Large intestine (tissue), 3 donors: ENCODE results near the gene CELSR1. TPM values are rescaled to one million over a fixed set of nuclear protein-coding genes. Genes with fewer than 3 reads are reported as not detected.

ENCODE experiments used
- DNase-seq, 2 donors: peaks; one replicate each; pipeline versions ENCODE4 v3.0.0 to v3.0.0-alpha.2; 2013
- H3K27ac ChIP-seq: one replicate; pipeline ENCODE4 v1.5.1; 2013; ENCODE audit warnings: low read length
- H3K27me3 ChIP-seq: 2 replicates; pipeline ENCODE4 v1.6.1; 2013; ENCODE audit warnings: low read length; ENCODE audit not compliant: control insufficient read depth, insufficient read depth
- H3K36me3 ChIP-seq: 2 replicates; pipeline ENCODE4 v1.6.1; 2013; ENCODE audit warnings: low read length; ENCODE audit not compliant: control insufficient read depth, insufficient read depth
- H3K4me1 ChIP-seq: one replicate; pipeline ENCODE4 v1.6.1; 2013; ENCODE audit warnings: low read length; ENCODE audit not compliant: control insufficient read depth, insufficient read depth
- H3K4me3 ChIP-seq: one replicate; pipeline ENCODE4 v1.5.1; 2013; ENCODE audit warnings: low read length
- H3K9me3 ChIP-seq: one replicate; pipeline ENCODE4 v1.6.1; 2013; ENCODE audit warnings: mild to moderate bottlenecking, low read depth, low read length, moderate library complexity; ENCODE audit not compliant: control insufficient read depth
- WGBS: methylation state at CpG from one replicate; pipeline ENCODE4 v1.1.5; 2013; ENCODE audit warnings: low lambda C conversion rate; ENCODE audit not compliant: insufficient coverage; 5-methylcytosine and 5-hydroxymethylcytosine counted together
- polyA plus RNA-seq: library from polyadenylated mRNA; unstranded; fragments of 120-200 nt; gene quantifications from one replicate; pipeline ENCODE4 v1.2.1, GENCODE V29; 2013

Gene CELSR1
- polyA plus RNA-seq, 1 donor, result 5.9 TPM

DNA sequence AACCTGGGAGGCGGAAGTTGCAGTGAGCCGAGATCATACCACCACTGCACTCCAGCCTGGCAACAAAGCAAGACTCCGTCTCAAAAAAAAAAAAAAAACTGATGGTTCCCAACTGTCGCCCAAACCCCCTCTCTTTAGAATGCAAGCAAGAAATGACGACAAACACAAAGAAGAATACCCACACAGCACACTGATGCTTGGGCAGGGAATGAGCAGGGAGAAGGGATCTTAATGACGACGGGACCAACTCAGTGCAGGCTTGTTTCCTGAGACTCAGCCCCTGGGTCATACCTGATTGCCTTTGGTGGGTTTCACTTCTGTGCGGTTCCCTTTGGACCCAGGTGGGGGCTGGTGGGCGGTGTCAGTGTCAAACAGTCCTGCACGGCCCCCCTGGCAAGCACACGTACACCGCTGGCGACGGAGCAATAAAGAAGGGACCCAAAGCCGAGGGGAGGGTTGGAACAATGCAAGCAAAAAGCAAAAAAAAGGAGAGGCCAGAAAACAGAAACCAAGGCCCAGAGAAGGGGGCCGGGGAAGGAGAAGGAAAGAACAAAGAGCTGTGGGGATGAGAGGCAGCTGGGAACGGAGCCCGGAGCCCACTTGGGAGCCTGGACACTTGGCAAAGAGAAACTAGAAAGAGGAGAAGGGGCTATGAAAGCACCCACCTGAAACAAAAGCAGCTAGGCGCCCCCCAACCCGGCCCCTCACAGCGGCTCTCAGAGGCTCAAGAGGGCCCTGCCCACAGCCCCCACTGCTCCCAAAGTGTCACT is 99.6 kb downstream of the CELSR1 start:
- DNase-seq, result no peak
- no peaks in the 10 kb centered on the region for H3K27me3 ChIP-seq
- H3K27ac ChIP-seq, result no peak overlapping the region
- WGBS, result 47% methylated on average over 6 of the region's 21 CpGs
- H3K4me3 ChIP-seq, result no peak overlapping the region
- H3K4me1 ChIP-seq, result no peaks in the 10 kb centered on the region
- H3K9me3 ChIP-seq, result no peaks in the 10 kb centered on the region
- no peaks in the 10 kb centered on the region for H3K36me3 ChIP-seq

DNA sequence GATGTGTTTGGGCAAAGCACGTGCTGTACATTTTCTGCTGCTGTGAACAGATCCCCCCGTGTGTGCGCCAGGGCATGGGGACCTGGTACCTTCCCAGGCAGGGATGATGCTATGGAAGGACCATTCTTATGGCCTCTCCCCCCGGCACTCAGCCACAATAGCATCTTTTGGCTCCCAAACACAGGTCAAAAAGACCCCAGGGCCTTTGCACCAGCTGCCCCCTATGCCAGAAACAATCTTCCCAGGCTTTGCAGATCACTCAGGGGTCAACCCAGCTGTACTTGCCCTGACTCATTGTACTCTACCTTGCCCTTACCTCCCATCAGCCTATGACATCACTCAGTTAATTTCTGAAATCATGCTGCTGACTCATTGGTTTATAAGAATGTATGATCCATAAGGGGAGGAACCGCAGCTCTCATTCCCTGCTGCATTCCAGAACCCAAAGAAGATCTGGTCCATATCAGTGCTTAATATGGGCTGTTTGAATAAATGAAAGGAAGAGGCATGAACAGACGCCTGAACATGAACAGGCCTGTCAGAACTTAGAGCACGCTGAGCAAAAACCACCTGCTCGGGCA is 100.7 kb downstream of the CELSR1 start:
- Histone ChIP-seq H3K4me3 (no peak overlapping the region), H3K36me3 (no peaks in the 10 kb centered on the region), H3K27me3 (no peaks in the 10 kb centered on the region), H3K27ac (no peak overlapping the region), H3K9me3 (no peaks in the 10 kb centered on the region), H3K4me1 (peaks cover 8% of the 10 kb centered on the region)
- no CpG with 5 or more reads among the region's 8 CpGs for WGBS
- no peak for DNase-seq

DNA sequence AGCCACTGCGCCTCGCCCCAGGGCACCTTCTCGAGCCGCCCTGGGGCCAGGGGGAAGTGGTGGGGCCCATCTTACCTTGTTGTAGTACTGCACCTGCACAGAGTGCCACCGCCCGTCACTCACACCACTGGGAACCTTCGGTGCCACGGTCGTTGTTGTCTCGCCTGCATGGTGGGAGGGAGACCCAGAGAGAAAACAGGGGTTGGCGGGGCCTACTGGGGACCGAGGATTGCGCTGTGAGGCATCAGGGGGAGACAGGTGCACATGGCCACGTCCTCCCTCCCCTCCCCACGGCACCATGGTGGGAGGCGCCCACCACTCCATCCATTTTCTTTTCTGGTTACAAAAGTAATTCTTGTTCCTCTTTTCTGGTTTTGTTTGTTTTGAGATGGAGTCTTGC is 104.1 kb downstream of the CELSR1 start:
- no CpG with 5 or more reads among the region's 16 CpGs for WGBS
- Histone ChIP-seq H3K27me3 (no peaks in the 10 kb centered on the region), H3K36me3 (no peaks in the 10 kb centered on the region), H3K4me3 (no peak overlapping the region), H3K27ac (no peak overlapping the region), H3K4me1 (peaks cover 27% of the 10 kb centered on the region), H3K9me3 (no peaks in the 10 kb centered on the region)
- DNase-seq, result no peak

DNA sequence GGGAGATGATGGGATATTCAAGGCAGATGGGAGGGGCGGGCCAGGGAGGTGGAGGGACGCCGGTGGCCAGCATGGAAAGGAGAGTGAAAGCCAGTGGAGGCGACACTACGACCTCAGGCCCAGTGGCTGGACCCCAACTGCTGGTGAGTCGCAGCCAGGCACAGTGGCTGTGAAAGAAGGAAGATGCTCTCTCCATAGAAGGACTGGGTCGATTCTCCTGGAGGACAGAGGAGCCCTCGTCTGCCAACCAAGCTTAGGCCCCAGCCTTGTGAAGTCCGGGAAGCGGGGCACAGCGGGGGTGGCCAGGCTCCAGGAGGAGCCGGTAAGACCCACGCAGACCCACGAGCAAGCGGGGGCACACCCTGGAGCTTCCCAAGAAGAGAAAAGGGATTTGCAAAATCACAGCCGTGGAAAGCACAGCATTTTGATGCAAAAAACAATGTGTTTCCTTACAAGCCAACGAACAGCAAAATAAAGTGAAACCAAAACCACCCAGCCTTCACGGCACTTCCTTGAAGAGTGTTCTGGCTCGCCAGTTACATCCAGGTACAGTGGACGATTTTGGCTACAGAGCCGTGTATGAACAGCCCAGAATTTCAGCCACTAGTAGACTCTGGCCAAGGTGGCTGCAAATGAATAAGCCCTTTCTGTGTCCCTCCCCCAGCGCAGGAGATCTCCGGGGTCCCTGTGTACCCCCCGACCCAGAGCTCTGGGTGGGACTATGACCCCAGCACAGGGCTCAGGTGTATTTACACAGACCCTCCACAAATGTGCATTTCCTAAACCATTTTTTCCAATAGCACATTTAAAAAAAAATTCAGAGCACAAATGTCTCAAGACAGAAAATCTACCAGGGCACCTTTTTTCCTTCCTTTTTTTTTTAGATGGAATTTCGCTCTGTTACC is 105.0 kb downstream of the CELSR1 start:
- WGBS, result 90% methylated on average over 2 of the region's 25 CpGs
- Histone ChIP-seq H3K27ac (peak overlapping the region; percentile 81), H3K4me1 (peaks cover 27% of the 10 kb centered on the region), H3K9me3 (no peaks in the 10 kb centered on the region), H3K36me3 (no peaks in the 10 kb centered on the region), H3K4me3 (no peak overlapping the region), H3K27me3 (no peaks in the 10 kb centered on the region)
- peak in 1 of 2 donors; percentile 44 for DNase-seq

DNA sequence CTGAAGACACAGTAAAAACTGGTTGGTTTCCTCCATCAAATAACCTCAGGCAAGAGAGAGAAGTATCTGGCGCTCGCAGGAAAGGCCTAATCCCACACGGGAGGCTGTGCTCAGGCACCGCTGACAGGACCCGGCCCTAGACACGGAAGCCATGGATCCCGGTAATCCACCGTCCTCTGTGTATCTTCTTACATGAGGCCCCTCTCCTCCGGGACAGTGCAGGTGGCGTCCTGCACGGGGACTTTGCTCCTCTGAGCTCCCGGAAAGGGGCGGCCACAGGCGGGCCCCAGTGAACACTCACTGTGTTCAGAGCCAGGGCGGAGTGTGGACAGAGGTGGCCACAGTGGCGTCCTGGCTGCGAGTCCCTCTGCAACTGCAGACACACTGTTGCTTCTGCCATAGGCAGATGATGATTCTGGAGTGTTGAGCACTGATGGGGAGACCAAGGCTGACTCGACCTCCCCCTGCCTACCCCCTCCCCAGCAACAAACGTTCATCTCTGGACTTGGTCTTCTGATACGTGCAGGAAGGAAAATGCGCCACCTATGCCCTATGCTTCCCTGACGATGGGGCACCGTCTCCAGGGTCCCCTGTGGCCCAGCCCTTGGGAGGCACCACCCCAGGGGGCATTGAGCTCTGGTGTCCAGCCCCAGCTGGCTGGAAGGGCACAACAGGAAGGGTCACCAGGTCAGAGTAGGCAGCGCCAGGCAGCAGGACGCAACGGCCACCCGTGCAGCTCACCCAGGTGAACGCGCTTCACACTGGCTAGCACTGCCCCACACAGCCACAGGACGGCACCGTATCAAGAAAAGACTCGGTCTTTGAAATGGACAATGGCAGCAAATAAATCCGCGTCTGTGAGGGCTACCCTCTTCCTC is 106.2 kb downstream of the CELSR1 start:
- no peaks in the 10 kb centered on the region for H3K36me3 ChIP-seq
- DNase-seq, result peak; percentile 85 to 93
- no CpG with 5 or more reads among the region's 34 CpGs for WGBS
- H3K4me1 ChIP-seq, result peaks cover 27% of the 10 kb centered on the region
- no peaks in the 10 kb centered on the region for H3K27me3 ChIP-seq
- peak overlapping the region; percentile 81 for H3K27ac ChIP-seq
- no peaks in the 10 kb centered on the region for H3K9me3 ChIP-seq
- peak overlapping the region; percentile 5 for H3K4me3 ChIP-seq

DNA sequence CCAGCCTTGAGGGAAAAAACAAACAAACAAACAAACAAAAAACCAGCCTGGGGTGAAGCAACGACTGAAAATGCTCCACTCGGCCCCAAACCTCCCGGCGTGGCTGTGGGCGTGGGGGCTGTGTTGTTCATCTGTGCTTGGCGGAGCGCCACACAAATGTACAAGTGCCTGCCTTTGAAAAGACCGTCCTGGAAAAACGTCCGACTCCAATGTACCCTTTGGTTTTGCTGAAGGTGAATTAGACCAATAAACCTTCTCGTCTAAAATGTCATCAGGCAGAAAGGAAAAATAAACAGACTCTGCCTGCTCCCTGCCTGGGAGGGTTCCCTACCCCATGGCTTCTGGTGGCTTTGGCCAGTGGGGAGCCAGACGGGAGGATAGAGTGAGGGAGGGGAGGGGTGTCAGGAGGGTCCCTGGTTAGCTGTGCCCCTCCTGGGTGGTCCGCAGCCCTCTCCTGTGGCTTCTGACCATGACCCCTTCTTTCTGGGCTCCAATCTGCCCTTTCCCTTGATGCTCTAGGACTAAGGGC is 108.0 kb downstream of the CELSR1 start:
- H3K36me3 ChIP-seq, result no peaks in the 10 kb centered on the region
- no peaks in the 10 kb centered on the region for H3K27me3 ChIP-seq
- no CpG with 5 or more reads among the region's 13 CpGs for WGBS
- H3K4me1 ChIP-seq, result peaks cover 27% of the 10 kb centered on the region
- DNase-seq, result no peak
- no peak overlapping the region for H3K4me3 ChIP-seq
- H3K9me3 ChIP-seq, result peaks cover 3% of the 10 kb centered on the region
- no peak overlapping the region for H3K27ac ChIP-seq

DNA sequence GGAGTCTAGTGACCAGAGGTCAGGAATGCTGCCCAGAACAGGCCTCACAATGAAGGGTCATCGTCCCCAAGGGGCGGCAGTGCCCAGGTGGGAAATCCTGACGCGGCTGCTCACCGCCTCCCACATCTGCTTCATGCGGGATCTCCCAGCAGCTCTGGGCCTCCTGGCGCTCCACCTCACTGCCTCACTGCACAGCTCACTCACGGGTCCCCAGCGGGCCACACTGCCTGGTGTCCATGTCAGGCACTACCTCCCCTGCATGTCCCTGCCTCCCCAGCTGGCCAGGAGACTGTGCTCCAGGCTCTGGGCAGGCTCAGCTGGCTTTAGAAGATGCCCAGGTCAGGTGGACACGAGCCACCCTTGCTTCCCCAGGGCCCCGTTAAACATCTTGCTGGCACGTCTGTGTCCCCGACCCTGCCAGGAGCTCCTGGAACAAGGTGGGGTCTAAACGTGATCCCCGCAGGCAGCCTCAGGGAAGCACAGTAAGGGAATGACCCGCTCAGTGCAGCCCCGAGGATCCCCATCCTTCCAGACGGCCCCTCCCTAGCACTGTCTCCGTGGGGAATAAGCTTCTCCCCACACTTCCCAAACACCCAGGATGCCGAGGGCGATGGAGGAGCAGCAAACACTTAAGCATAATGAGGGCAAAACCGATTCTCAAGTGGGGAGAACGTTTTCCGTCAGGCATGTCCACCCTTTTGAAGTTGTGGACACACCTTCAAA is 108.7 kb downstream of the CELSR1 start:
- Histone ChIP-seq H3K27ac (no peak overlapping the region), H3K4me1 (peaks cover 27% of the 10 kb centered on the region), H3K36me3 (no peaks in the 10 kb centered on the region), H3K9me3 (peaks cover 3% of the 10 kb centered on the region), H3K27me3 (no peaks in the 10 kb centered on the region), H3K4me3 (no peak overlapping the region)
- WGBS, result 100% methylated on average over 1 of the region's 24 CpGs
- DNase-seq, result no peak

DNA sequence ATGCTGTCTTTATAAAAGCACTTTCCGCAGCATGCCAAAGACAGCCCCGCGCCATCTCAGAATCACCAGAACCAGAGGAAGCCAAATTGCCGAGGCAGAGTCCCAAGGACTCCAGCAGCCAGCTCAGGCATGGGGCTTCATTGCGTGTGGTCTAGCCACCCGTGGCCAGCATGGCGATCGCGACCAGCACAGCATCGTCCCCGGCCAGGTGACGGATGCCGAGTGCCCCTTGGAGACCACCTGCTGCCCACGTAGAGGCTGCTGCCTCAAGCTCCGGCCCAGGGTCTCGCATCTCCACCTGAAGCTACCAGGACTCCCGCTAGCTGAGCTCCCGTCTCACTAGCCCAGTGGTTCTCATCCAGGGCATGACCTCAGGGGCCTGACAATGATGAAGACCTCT is 109.2 kb downstream of the CELSR1 start:
- H3K27me3 ChIP-seq, result no peaks in the 10 kb centered on the region
- DNase-seq, result no peak
- H3K4me1 ChIP-seq, result peaks cover 27% of the 10 kb centered on the region
- H3K9me3 ChIP-seq, result peaks cover 3% of the 10 kb centered on the region
- no peak overlapping the region for H3K27ac ChIP-seq
- H3K4me3 ChIP-seq, result no peak overlapping the region
- no peaks in the 10 kb centered on the region for H3K36me3 ChIP-seq
- WGBS, result no CpG with 5 or more reads among the region's 18 CpGs

DNA sequence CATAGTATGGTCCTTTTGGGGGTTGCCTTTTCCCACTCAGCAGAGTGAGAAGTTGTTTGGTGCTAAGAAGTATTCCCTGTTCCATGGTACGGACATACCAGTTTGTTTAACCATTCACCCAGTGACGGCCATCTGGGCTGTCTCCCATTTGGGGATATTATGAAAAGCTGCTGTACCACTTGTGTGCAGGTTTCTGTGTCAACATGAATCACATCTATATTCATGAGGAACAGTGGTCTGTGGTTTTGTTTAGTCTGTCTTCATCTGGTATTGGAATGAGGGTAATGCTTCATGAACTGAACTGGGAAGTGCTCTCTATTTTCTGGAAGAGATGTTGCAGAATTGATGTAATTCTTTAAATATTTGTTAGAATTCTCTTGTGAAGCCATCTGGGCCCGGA is 112.4 kb downstream of the CELSR1 start:
- peaks cover 3% of the 10 kb centered on the region for H3K9me3 ChIP-seq
- WGBS, result no CpG with 5 or more reads among the region's 3 CpGs
- H3K36me3 ChIP-seq, result no peaks in the 10 kb centered on the region
- DNase-seq, result no peak
- H3K4me1 ChIP-seq, result peaks cover 5% of the 10 kb centered on the region
- no peak overlapping the region for H3K27ac ChIP-seq
- H3K27me3 ChIP-seq, result no peaks in the 10 kb centered on the region
- H3K4me3 ChIP-seq, result no peak overlapping the region
